ENCODE measurements around the gene KNOP1. TPM values are rescaled to one million over a fixed set of nuclear protein-coding genes. Genes with fewer than 3 reads are reported as not detected.
"Not testable (repeated sequence)": the region's sequence is repeated elsewhere in the genome, so short reads cannot be mapped to it uniquely, and the experiment has no call there.

Gene KNOP1
- total RNA-seq, 1 donor from 2014 or later = 2.4 TPM

DNA sequence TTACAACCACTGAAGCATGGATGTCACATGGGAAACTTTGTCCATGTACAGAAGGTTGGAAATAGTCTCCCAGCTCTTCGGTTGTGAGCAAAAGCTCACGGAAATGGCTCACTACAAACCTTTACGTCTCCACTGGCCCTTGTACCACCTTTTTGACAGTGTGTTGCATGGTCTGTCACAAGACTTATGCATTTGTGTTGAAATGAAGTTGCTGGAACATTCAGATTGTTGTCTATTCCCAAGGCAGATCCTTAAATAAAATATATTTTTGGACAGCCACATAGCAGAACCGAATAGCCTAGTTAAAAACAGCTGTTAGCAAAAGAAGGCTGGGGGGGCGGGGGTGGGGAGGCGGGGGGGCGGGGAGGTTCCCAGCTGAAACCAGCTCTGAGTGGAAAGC is 39.2 kb downstream of the KNOP1 start:
- Histone ChIP-seq H3K4me1 (no peaks in the 10 kb centered on the region), H3K27me3 (no peaks in the 10 kb centered on the region), H3K4me3 (no peak overlapping the region), H3K36me3 (peaks cover 14 to 38% of the 10 kb centered on the region in 2 donors), H3K9me3 (no peaks in the 10 kb centered on the region), H3K27ac (no peak overlapping the region)
- intact Hi-C loops (cut with DNase I) = no loop called here
- DNase-seq (ENCODE audit: low spot score in 2 of 2) = no peak
- TF ChIP-seq, protein P1, sequence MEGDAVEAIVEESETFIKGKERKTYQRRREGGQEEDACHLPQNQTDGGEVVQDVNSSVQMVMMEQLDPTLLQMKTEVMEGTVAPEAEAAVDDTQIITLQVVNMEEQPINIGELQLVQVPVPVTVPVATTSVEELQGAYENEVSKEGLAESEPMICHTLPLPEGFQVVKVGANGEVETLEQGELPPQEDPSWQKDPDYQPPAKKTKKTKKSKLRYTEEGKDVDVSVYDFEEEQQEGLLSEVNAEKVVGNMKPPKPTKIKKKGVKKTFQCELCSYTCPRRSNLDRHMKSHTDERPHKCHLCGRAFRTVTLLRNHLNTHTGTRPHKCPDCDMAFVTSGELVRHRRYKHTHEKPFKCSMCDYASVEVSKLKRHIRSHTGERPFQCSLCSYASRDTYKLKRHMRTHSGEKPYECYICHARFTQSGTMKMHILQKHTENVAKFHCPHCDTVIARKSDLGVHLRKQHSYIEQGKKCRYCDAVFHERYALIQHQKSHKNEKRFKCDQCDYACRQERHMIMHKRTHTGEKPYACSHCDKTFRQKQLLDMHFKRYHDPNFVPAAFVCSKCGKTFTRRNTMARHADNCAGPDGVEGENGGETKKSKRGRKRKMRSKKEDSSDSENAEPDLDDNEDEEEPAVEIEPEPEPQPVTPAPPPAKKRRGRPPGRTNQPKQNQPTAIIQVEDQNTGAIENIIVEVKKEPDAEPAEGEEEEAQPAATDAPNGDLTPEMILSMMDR (IDR thresholded peaks at IDR 0.05) = no peak

DNA sequence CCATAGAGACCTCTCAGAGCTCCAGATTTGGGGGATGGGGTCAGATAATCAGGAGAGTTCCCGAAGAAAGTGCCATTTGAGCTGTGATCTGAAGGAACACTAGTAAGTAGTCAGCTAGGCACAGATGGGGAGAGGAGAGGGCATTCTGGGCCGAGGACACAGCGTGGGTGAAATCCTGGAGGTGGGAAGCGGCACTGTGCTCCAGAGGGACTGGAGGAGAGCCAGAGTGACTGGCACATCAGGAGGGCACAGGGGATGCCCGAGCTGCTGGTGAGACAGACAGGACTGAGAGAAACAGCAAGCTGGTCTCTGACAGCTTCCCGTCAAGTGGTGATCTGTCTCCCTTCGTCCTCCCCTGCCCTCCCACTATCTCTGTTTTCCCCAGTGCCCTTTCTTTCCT is 40.6 kb downstream of the KNOP1 start:
- no peaks in the 10 kb centered on the region for H3K27me3 ChIP-seq
- no peak for DNase-seq (ENCODE audit: low spot score in 2 of 2)
- H3K36me3 ChIP-seq = peaks cover 1 to 25% of the 10 kb centered on the region in 2 donors
- no peak overlapping the region for H3K27ac ChIP-seq
- H3K4me3 ChIP-seq = no peak overlapping the region
- intact Hi-C loops (cut with DNase I) = no loop called here
- H3K9me3 ChIP-seq = no peaks in the 10 kb centered on the region
- no peaks in the 10 kb centered on the region for H3K4me1 ChIP-seq
- TF ChIP-seq, protein P1 (IDR thresholded peaks at IDR 0.05) = no peak

DNA sequence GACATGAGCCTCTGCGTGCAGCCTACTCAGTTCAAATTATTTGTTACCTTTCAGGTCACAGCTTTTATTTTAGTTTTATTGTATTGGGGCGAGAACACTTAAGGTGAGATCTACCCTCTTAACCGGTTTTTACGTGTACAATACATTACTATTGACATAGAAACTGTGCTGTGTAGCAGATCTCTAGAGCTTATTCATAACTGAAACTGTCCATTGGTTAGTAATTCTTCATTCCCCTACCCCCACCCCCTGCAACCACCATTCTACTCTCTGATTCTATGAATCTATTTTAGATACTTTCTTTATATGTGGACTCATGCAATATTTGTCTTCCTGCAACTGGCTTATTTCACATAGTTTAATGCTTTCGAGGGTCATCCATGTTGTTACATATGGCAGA is 43.5 kb downstream of the KNOP1 start:
- intact Hi-C loops (cut with DNase I) = no loop called here

DNA sequence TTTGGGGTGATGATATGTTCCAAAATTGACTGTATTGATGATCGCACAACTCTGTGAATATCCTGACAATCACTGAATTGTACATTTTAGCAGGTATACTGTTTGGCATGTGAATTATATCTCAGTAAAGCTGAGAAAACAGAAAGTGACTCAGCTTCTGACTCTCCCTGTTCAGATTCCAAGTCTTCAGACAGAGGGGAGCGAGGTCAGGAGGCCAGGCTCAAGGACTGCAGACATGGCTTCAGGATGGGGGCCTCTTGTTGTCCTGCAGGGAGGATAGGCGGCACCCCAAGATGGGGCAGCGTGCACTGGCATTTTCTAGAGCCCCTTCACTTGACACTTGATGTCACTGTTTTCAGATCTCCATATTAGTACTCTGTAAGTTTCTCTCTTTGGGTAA is 45.6 kb downstream of the KNOP1 start:
- Histone ChIP-seq H3K36me3 (peaks cover 23 to 47% of the 10 kb centered on the region in 2 donors), H3K4me3 (no peak overlapping the region), H3K27me3 (no peaks in the 10 kb centered on the region), H3K4me1 (no peaks in the 10 kb centered on the region), H3K9me3 (no peaks in the 10 kb centered on the region), H3K27ac (no peak overlapping the region)
- intact Hi-C loops (cut with DNase I) = no loop called here
- no peak for DNase-seq (ENCODE audit: low spot score in 2 of 2)
- TF ChIP-seq, protein P1 (IDR thresholded peaks at IDR 0.05) = no peak

More for the DNA sequence above, 43.5 kb downstream of the KNOP1 start:
- Histone ChIP-seq H3K27ac (no peak overlapping the region), H3K4me1 (no peaks in the 10 kb centered on the region), H3K36me3 (peaks cover 17 to 35% of the 10 kb centered on the region in 2 donors), H3K4me3 (no peak overlapping the region), H3K27me3 (no peaks in the 10 kb centered on the region), H3K9me3 (no peaks in the 10 kb centered on the region)
- TF ChIP-seq, protein P1 (IDR thresholded peaks at IDR 0.05) = no peak
- DNase-seq (ENCODE audit: low spot score in 2 of 2) = no peak

DNA sequence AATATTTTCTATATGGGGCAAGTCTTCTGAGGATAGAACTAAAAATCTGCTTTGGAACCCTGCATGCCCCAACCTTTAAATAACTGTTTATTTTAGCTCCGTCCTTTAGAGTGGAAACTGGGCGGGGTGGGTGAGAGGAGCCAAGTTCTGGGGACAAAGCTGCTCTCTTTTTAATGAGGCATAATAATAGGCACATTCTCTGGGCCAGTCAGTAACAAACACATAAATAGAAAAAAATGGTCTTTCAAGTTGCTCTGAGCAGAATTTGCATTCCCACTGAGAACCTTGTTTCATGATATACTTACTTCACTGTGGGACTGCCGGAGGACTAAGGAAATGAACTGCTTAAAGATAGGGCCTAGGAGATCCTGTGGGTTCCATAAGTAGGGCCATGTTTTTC is 51.5 kb downstream of the KNOP1 start:
- H3K27ac ChIP-seq = no peak overlapping the region

DNA sequence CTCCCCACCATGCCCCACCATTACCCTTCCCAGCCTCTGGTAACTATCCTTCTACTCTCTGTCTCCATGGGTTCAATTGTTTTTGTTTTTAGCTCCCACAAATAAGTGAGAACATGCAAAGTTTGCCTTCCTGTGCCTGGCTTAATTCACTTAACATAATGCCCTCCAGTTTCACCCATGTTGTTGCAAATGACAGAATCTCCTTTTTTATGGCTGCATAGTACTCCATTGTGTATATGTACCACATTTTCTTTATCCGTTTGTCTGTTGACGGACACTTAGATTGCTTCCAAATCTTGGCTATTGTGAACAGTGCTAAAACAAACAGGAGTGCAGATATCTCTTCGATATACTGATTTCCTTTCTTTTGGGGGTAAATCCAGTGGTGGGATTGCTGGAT is 52.7 kb downstream of the KNOP1 start:
- H3K4me3 ChIP-seq; H3K9me3 ChIP-seq; H3K27ac ChIP-seq; intact Hi-C loops (cut with DNase I); H3K4me1 ChIP-seq; DNase-seq (ENCODE audit: low spot score in 2 of 2); H3K27me3 ChIP-seq: not testable (repeated sequence)
- peaks cover 15 to 38% of the 10 kb centered on the region in 2 donors for H3K36me3 ChIP-seq

More for the DNA sequence above, 51.5 kb downstream of the KNOP1 start:
- intact Hi-C loops (cut with DNase I) = no loop called here
- TF ChIP-seq, protein P1 (IDR thresholded peaks at IDR 0.05) = no peak
- Histone ChIP-seq H3K27me3 (no peaks in the 10 kb centered on the region), H3K4me3 (no peak overlapping the region), H3K36me3 (peaks cover 23 to 39% of the 10 kb centered on the region in 2 donors), H3K9me3 (no peaks in the 10 kb centered on the region), H3K4me1 (no peaks in the 10 kb centered on the region)
- no peak for DNase-seq (ENCODE audit: low spot score in 2 of 2)
